ENCODE results near the gene PHLDA1.

GRCh38 chr12:76038176-76038575 is 6.6 kb upstream of the PHLDA1 start:
- no peak for TF ChIP-seq CTCF (IDR thresholded peaks at IDR 0.05 in 8 of 11, conservative IDR thresholded peaks at IDR 0.05 in 3 of 11)
- TF ChIP-seq POLR2A (IDR thresholded peaks at IDR 0.05) = no peak
